Naive thymus-derived CD8-positive, alpha-beta T cell (primary cell): ENCODE results near the gene SLC4A1. TPM values are rescaled to one million over a fixed set of nuclear protein-coding genes. Genes with fewer than 3 reads are reported as not detected.
A peak's percentile ranks its signal among the peaks of the same experiment; 100 is the strongest.

Experiments
- ATAC-seq, 2 donors: fragments of 150-1000 bp; cut with Tn5 transposase in 1 of 2; sonication (Bioruptor Pico), chemical (Tn5 transposase) in 1 of 2; 1 replicate in 1 of 2; 2 replicates in 1 of 2; pipeline ENCODE4 v1.10.0; 2021; ENCODE audit warnings: mild to moderate bottlenecking in 2 of 2, moderate library complexity in 2 of 2
- POLR2A ChIA-PET: fragments of 350-600 bp; sonication (Branson Sonifier 250); formaldehyde crosslinking; loops from one replicate; lab custom pipeline; 2021; ENCODE audit warnings: antibody characterized with exemption; lab: Charles Lee
- DNase-seq, 10 donors: peaks; one replicate each; pipeline versions ENCODE4 v3.0.0 to v3.0.0-alpha.2; 2020 to 2022
- H3K27ac Mint-ChIP-seq, 10 donors: one replicate each; pipeline ENCODE4 v1.8.0; 2020 to 2022; ENCODE audit warnings: mild to moderate bottlenecking in 10 of 10, mixed read lengths in 10 of 10, moderate library complexity in 4 of 10, inconsistent platforms in 1 of 10
- H3K27me3 Mint-ChIP-seq, 5 donors: one replicate each; pipeline ENCODE4 v1.8.0; 2021 to 2022; ENCODE audit warnings: mixed read lengths in 5 of 5
- H3K36me3 Mint-ChIP-seq, 3 donors: one replicate each; pipeline ENCODE4 v1.8.0; 2020 to 2022; ENCODE audit warnings: mixed read lengths in 3 of 3, mild to moderate bottlenecking in 2 of 3, inconsistent platforms in 1 of 3
- H3K4me1 Mint-ChIP-seq, 4 donors: one replicate each; pipeline ENCODE4 v1.8.0; 2021 to 2022; ENCODE audit warnings: mixed read lengths in 4 of 4
- H3K4me3 Mint-ChIP-seq, 10 donors: one replicate each; pipeline ENCODE4 v1.8.0; 2020 to 2022; ENCODE audit warnings: mild to moderate bottlenecking in 10 of 10, mixed read lengths in 10 of 10, moderate library complexity in 6 of 10, inconsistent platforms in 1 of 10
- H3K9me3 Mint-ChIP-seq, 9 donors: one replicate each; pipeline ENCODE4 v1.8.0; 2020 to 2022; ENCODE audit warnings: mixed read lengths in 9 of 9, mild to moderate bottlenecking in 3 of 9, inconsistent platforms in 1 of 9, moderate library complexity in 1 of 9
- polyA plus RNA-seq, 3 donors: library from polyadenylated mRNA; unstranded; fragments of 300-500 nt; fragmentation: Illumina TruSeq; gene quantifications; one replicate each; pipeline ENCODE4 v1.2.3, GENCODE V29; 2021
- total RNA-seq, 8 experiments: library from RNA in 2 of 8; stranded (reverse) in 2 of 8; gene quantifications; one replicate each; pipeline ENCODE4 v1.2.3 and lab custom pipeline; 2021 to 2026

Gene SLC4A1
- total and polyA plus RNA-seq, 5 experiments from 2014 or later: not detected

DNA sequence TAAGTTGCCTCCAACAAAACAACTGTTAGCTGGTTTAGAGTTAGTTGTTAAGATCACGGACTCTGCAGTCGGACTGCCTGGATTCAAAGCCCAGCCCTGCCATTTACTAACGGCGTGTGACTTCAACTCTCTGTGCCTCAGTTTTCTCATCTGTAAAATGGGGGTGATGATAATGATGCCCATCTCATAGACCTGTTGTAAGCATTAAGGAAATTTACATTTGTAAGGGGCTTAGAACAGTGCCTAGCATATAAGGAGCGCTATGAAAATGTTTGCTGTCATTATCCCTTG, 825 bp downstream of the SLC4A1 start:
- peaks cover 0 to 4% (median 2%) of the 10 kb centered on the region in 5 donors for H3K27me3 Mint-ChIP-seq
- H3K9me3 Mint-ChIP-seq: peaks cover 0 to 1% (median 0%) of the 10 kb centered on the region in 9 donors
- peaks cover 0 to 6% (median 2%) of the 10 kb centered on the region in 4 donors for H3K4me1 Mint-ChIP-seq
- H3K36me3 Mint-ChIP-seq: no peaks in the 10 kb centered on the region
- ATAC-seq (no peak), DNase-seq (no peak)
- H3K4me3 Mint-ChIP-seq: no peak overlapping the region
- POLR2A ChIA-PET: interaction anchor here (0.8 to 0.9 kb wide), 2 partner anchors 19 to 52 kb away, joined by 3 read pairs; no protein-coding TSS in a partner anchor
- H3K27ac Mint-ChIP-seq: peak overlapping the region in 1 of 10 donors; percentile 46

DNA sequence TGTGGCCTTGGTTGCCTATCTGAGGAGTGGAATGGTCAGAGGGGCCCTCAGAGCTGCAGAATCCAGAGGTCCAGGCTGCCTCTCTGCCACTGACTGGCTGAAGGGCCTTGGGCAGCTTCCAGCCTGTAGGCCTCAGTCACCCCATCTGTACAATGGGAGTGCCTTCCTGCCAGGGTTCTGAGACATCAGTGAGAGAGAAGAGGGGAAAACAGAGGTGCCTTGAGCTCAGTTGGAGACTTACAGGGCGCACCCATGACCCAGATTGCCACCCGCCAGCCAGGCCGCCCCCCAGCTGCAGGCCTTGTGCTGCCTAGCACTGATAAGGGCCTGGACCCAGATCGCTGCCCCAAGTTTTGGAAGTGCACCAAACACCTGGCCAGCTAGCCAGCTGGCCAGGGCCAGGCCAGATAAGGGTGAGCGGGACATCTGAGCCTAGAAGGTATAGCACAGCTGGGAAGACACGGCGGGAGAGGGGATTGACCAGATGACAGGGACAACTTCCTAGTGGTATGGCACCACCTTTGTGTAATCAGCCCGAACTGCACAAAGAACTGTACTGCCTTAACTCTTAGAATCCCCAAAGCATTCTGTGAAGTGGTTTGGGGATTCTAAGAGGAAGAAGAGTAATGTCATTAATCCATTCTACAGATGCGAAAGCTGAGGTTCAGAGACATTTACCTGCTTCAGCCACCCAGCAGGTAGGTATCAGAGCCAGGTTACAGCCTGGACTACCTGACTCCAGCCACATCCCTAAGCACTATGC, 1.4 kb downstream of the SLC4A1 start:
- POLR2A ChIA-PET: interaction anchor here (0.9 kb wide), 1 partner anchor 19 kb away, joined by 3 read pairs; no protein-coding TSS in a partner anchor
- Mint-ChIP-seq H3K4me3 (no peak overlapping the region), H3K27me3 (no peaks in the 10 kb centered on the region), H3K9me3 (peaks cover 0 to 1% (median 0%) of the 10 kb centered on the region in 9 donors), H3K27ac (peak overlapping the region in 3 of 10 donors; percentile 33 to 60 (median 51)), H3K4me1 (peaks cover 0 to 6% (median 2%) of the 10 kb centered on the region in 4 donors), H3K36me3 (no peaks in the 10 kb centered on the region)
- DNase-seq: no peak
- ATAC-seq: no peak

DNA sequence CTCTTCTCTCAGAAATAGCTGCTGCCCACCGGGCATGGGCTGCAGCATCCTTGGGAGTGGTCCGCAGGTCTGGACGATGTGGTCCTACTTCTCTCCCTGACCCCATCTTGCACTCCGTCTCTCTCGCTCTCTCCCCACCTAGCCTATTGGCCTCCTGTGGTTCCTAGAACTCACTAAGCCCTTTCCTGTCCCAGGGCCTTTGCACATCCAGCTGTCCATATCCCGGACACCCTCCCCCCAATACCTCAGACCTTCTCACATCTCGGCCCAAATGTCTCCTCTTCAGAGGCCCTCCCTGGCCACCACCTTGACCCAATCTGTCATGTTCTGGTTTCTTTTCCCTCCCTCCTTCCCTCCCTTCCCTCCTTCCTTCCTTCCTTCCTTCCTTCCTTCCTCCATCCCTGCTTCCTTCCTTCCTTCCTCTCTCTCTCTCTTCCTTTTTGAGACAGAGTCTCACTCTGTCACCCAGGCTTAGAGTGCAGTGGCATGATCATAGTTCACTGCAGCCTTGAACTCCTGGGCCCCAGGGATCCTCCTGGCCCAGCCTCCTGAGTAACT, 4.5 kb downstream of the SLC4A1 start:
- H3K36me3 Mint-ChIP-seq: no peaks in the 10 kb centered on the region
- peaks cover 0 to 2% (median 1%) of the 10 kb centered on the region in 4 donors for H3K4me1 Mint-ChIP-seq
- ATAC-seq (no peak), DNase-seq (no peak)
- H3K27ac Mint-ChIP-seq: peak overlapping the region in 2 of 10 donors; percentile 66 to 84
- H3K9me3 Mint-ChIP-seq: no peaks in the 10 kb centered on the region
- H3K4me3 Mint-ChIP-seq: no peak overlapping the region
- POLR2A ChIA-PET: no interaction called here
- H3K27me3 Mint-ChIP-seq: no peaks in the 10 kb centered on the region

DNA sequence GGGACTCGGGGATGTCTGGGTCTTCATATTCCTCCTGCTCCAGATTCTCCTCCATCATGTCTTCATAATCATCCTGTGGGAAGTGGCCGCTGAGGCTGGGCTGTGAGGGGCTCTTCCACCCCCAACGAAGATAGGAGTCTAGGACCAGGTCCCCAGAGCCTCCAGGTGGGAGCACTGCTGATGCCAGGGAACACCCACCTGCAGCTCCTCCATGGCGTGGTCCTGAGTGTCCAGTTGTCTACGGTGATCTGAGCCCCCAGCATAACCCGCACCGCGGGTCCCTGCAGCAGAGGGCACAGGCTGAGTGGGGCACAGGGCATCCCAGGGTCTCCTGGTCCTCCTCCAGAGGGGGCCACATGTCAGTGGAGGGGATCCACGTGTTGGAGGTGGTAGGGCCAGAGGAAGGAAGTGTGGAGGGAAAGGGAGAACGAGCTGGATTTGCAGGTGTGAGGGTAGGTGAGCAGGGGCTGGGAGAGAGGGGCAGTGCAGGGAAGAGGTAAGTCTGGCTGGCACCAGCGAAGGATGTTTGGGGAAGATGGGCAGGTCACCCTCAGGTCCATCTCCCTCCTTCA, 5.2 kb downstream of the SLC4A1 start:
- ATAC-seq: no peak
- POLR2A ChIA-PET: interaction anchor here (0.6 kb wide), 1 partner anchor 542 kb away, joined by 5 read pairs; no protein-coding TSS in a partner anchor
- Mint-ChIP-seq H3K36me3 (no peaks in the 10 kb centered on the region), H3K4me3 (no peak overlapping the region), H3K9me3 (no peaks in the 10 kb centered on the region), H3K4me1 (peaks cover 0 to 4% (median 3%) of the 10 kb centered on the region in 4 donors), H3K27ac (peak overlapping the region in 2 of 10 donors; percentile 37 to 80), H3K27me3 (no peaks in the 10 kb centered on the region)
- no peak for DNase-seq

DNA sequence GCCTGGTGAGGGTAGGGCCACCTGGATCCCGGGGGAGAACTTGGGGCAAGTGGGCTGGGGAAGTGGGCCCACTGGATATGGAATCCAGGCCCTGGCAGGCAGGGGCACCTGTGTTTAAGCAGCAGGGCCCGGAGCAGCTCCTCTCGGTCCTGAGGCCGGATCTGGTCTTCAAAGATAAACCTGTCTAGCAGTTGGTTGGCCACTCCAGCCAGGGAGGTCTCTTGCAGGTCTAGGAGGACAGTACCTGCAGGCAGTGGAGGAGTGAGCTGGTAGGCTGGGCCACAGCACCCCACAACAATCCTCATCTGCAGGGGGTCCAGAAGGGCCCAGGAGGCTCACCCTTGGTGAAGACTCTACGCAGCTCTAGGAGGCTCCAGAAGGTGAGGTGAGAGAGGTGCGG, 7.6 kb downstream of the SLC4A1 start:
- DNase-seq: no peak
- POLR2A ChIA-PET: interaction anchor here (1.9 kb wide), 1 partner anchor 13 kb away, joined by 20 read pairs; no protein-coding TSS in a partner anchor
- H3K9me3 Mint-ChIP-seq: no peaks in the 10 kb centered on the region
- no peaks in the 10 kb centered on the region for H3K36me3 Mint-ChIP-seq
- no peak overlapping the region for H3K27ac Mint-ChIP-seq
- no peaks in the 10 kb centered on the region for H3K27me3 Mint-ChIP-seq
- no peak overlapping the region for H3K4me3 Mint-ChIP-seq
- ATAC-seq: no peak
- peaks cover 0 to 10% (median 3%) of the 10 kb centered on the region in 4 donors for H3K4me1 Mint-ChIP-seq

DNA sequence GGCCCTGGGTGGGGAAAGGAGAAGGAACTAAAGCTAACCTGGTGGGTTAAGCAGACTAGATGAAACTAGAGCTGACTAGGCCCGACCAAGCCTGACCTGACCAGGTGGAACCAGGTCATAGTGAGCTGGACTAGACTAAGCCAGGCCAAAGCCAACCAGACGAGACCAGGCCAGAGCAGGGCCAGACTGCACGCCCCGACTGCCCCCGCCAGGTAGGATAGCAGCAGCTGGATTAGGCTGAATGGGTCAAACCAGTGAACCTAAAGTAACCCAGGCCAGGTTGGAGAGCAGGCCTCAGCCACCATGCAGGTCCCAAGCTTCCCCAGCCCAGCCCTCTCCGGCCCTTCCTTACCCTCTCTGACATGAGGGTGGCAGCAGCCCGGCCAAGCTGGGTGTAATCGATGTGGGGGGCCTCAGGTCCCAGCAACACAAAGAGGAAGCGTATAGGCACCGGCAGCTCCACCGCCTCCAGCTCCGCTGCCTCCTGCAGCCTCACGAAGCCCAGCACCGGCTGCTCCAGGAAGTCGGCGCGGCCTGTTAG, 9.1 kb downstream of the SLC4A1 start:
- ATAC-seq (no peak), DNase-seq (no peak)
- Mint-ChIP-seq H3K27ac (peak overlapping the region in 1 of 10 donors; percentile 7), H3K9me3 (no peaks in the 10 kb centered on the region), H3K4me3 (no peak overlapping the region), H3K36me3 (no peaks in the 10 kb centered on the region), H3K27me3 (no peaks in the 10 kb centered on the region), H3K4me1 (peaks cover 0 to 10% (median 3%) of the 10 kb centered on the region in 4 donors)
- POLR2A ChIA-PET: interaction anchor here (0.6 to 1.9 kb wide), 3 partner anchors 12 to 81 kb away, joined by 3 to 20 read pairs (median 5); no protein-coding TSS in a partner anchor

DNA sequence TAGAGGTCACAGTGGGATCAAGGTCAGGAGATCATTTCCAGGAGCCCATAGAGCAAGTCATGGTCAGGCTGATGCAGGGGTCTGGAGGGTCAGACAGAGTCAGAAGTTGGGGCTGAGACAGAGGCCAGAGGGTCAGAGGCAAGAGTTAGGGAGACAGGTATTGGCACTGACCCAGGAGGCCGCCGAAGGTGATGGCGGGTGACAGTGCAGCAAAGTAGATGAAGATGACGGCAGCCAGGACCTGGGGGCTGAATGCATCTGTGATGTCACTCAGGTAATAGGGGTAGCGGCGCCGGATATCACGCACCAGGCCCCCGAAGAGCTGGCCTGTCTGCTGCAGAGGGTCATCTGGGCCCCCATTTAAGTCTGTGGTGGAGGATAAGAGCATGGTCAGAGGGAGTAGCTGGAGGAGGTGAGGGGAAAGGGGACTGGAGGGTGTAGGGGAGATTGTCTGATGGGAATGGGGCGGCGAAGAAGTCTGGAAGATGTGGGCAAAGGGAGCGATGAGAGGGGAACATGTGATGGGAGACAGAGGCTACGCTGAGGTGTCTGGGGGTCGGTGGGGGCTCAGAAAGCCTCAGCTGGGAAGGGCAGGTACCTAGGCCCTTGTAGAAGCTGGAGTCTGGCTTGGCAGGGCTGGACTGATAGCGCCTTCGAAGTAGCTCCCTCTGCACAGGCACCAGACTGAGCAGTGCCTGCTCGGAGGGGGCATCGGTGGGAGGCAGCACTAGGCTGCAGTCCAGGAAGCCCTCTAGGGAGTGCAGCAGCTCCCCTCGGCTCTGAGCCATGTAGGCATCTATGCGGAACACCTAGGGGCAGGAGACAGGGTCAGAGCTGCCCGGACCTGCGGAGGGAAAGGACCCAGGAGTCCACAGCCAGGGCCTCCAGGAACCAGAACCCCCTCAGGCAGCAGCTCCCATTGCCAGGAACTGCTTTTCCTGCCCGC, 9.8 kb downstream of the SLC4A1 start:
- Mint-ChIP-seq H3K4me1 (peaks cover 0 to 10% (median 3%) of the 10 kb centered on the region in 4 donors), H3K27me3 (no peaks in the 10 kb centered on the region), H3K9me3 (no peaks in the 10 kb centered on the region), H3K27ac (peak overlapping the region in 4 of 10 donors; percentile 35 to 76 (median 62)), H3K36me3 (no peaks in the 10 kb centered on the region), H3K4me3 (no peak overlapping the region)
- POLR2A ChIA-PET: interaction anchor here (1.1 to 1.9 kb wide), 3 partner anchors 11 to 42 kb away, joined by 3 to 20 read pairs (median 5); no protein-coding TSS in a partner anchor
- DNase-seq (no peak), ATAC-seq (no peak)

DNA sequence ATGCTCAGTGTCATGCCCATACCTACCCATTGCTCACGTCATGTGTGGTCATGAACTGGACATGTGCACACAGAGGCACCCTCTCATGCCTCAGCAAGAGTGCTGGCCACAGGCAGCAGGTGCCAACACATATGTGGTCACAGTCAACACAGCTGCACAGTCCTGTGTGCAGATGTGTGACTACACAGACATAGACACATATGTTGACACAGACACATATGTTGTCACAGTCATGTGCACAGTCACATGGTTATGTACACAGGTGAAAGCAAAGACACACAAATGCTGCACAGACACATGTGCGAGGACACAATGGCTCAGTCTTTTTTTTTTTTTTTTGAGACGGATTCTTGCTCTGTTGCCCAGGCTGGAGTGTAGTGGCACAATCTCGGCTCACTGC, 11.3 kb downstream of the SLC4A1 start:
- Mint-ChIP-seq H3K4me3 (no peak overlapping the region), H3K4me1 (peaks cover 0 to 10% (median 4%) of the 10 kb centered on the region in 4 donors), H3K27me3 (no peaks in the 10 kb centered on the region), H3K27ac (no peak overlapping the region), H3K9me3 (no peaks in the 10 kb centered on the region), H3K36me3 (no peaks in the 10 kb centered on the region)
- POLR2A ChIA-PET: no interaction called here
- DNase-seq (no peak), ATAC-seq (no peak)

DNA sequence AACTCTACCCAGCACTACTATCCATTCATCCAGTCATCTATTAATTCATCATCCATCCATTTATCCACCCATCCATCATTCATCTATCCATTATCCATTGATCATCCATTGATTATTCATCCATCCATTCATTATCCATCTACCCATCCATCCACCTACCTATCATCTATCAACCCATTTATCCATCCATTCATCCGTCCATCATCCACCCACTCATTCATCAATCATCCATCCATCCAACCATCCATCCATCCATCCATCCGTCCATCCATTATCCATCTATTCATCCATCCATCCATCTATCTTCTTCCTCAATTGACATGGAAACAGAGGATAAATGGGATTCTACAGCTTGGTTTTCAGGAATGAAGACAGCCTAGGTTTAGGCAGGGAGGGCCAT, 12.0 kb downstream of the SLC4A1 start:
- H3K27me3 Mint-ChIP-seq: no peaks in the 10 kb centered on the region
- no peaks in the 10 kb centered on the region for H3K36me3 Mint-ChIP-seq
- H3K27ac Mint-ChIP-seq: no peak overlapping the region
- H3K4me3 Mint-ChIP-seq: no peak overlapping the region
- peaks cover 0 to 14% (median 5%) of the 10 kb centered on the region in 4 donors for H3K4me1 Mint-ChIP-seq
- DNase-seq (no peak), ATAC-seq (no peak)
- POLR2A ChIA-PET: interaction anchor here (0.9 kb wide), 1 partner anchor 34 kb away, joined by 3 read pairs; no protein-coding TSS in a partner anchor
- no peaks in the 10 kb centered on the region for H3K9me3 Mint-ChIP-seq

DNA sequence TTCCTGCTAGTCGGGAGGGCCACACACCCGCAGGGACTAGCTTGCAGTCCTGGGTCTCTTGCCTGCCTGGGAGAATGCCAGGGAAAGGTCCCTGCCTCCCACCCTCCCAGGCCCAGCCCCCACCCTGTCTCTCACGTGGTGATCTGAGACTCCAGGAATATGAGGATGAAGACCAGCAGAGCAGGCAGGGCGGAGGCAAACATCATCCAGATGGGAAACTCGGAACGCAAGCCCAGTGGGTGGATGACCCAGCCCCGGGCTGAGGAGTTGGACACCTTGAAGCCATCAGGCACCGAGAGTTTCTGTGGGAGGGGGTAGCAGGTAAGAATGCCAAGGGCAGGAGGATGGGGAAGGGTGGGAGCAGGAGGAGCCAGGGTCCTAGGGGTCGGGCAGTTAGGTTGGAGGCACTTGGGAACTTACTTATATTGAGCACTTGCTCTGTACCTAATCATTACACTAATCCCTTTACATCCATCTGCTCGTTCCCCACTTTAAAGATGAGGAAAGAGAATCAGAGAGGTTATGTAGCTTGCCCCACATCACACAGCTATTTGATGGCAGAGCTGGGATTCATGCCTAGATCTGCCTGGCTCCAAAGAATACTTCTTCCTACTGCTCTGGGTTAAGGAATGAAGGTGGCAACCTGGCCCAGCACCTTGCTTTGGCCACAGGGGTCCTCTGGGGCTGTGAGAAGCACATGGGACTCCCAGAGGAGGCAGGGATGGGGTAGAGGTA, 13.4 kb downstream of the SLC4A1 start:
- Mint-ChIP-seq H3K27me3 (no peaks in the 10 kb centered on the region), H3K4me3 (no peak overlapping the region), H3K4me1 (peaks cover 7 to 28% (median 12%) of the 10 kb centered on the region in 4 donors), H3K36me3 (no peaks in the 10 kb centered on the region), H3K9me3 (no peaks in the 10 kb centered on the region), H3K27ac (no peak overlapping the region)
- ATAC-seq (no peak), DNase-seq (no peak)
- POLR2A ChIA-PET: interaction anchor here (0.7 to 1.2 kb wide), 3 partner anchors 8 to 39 kb away, joined by 3 to 5 read pairs (median 3); no protein-coding TSS in a partner anchor

DNA sequence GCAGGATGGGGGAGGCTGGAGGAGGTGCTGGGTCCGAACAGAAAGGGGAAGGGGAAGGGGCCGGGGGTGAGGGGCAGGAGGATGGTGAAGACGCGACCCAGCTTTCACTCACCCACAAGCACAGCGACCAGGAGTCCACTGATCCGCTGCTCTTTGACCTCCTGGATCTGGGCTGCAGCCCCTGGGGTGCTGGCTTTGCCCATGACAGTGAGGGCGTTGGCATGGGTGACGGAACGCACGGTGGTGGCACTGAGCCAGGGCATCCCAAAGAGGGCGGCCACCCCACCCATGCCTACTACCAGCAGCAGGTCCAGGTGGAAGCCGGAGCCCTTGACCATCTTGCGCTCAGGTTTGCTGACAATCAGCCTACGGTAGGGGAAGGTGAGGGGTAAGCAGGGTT, 14.9 kb downstream of the SLC4A1 start:
- no peaks in the 10 kb centered on the region for H3K9me3 Mint-ChIP-seq
- H3K36me3 Mint-ChIP-seq: no peaks in the 10 kb centered on the region
- H3K27me3 Mint-ChIP-seq: no peaks in the 10 kb centered on the region
- POLR2A ChIA-PET: interaction anchor here (1.1 kb wide), 1 partner anchor 32 kb away, joined by 5 read pairs; no protein-coding TSS in a partner anchor
- no peak for ATAC-seq
- H3K27ac Mint-ChIP-seq: no peak overlapping the region
- peaks cover 13 to 42% (median 23%) of the 10 kb centered on the region in 4 donors for H3K4me1 Mint-ChIP-seq
- H3K4me3 Mint-ChIP-seq: no peak overlapping the region
- DNase-seq: no peak
